Stomach (tissue), 9 donors: ENCODE data around the gene MXD4. TPM values are rescaled to one million over a fixed set of nuclear protein-coding genes. Genes with fewer than 3 reads are reported as not detected.

Source experiments
- DNase-seq, 2 donors: peaks; one replicate each; pipeline versions ENCODE4 v3.0.0 to v3.0.0-alpha.2; 2013 to 2019
- H3K27ac ChIP-seq, 5 donors: fragments of 200-600 bp in 4 of 5; sonication (generic) in 4 of 5; one replicate each; pipeline ENCODE4 v1.5.1; 2013 to 2019; ENCODE audit warnings: mild to moderate bottlenecking in 1 of 5, moderate library complexity in 1 of 5
- H3K27me3 ChIP-seq, 3 donors: fragments of 200-600 bp; sonication (generic); one replicate each; pipeline ENCODE4 v1.5.1; 2017 to 2019; ENCODE audit warnings: mixed run types in 1 of 3
- H3K36me3 ChIP-seq, 4 donors: fragments of 200-600 bp; sonication (generic); 1 replicate in 3 of 4; 2 replicates in 1 of 4; pipeline ENCODE4 v1.5.1; 2016 to 2019
- H3K4me1 ChIP-seq, 4 donors: fragments of 200-600 bp; sonication (generic); one replicate each; pipeline ENCODE4 v1.5.1; 2016 to 2019
- H3K4me3 ChIP-seq, 4 donors: fragments of 200-600 bp; sonication (generic) in 3 of 4; one replicate each; pipeline ENCODE4 v1.5.1; 2016 to 2019; ENCODE audit warnings: mild to moderate bottlenecking in 1 of 4
- H3K9me3 ChIP-seq, 4 donors: fragments of 200-600 bp; sonication (generic); one replicate each; pipeline ENCODE4 v1.5.1; 2016 to 2019
- EP300 ChIP-seq: sonication (generic); formaldehyde crosslinking; IDR thresholded peaks from one replicate; pipeline ENCODE4 v1.6.1; 2017; ENCODE audit warnings: antibody characterized with exemption
- POLR2A ChIP-seq, 4 donors: fragments of 450-650 bp; IDR thresholded peaks; one replicate each; pipeline ENCODE4 v1.6.1; 2016; ENCODE audit warnings: antibody characterized with exemption in 4 of 4, control low read depth in 2 of 4, mild to moderate bottlenecking in 1 of 4, moderate library complexity in 1 of 4
- POLR2AphosphoS5 ChIP-seq, 3 donors: sonication (generic); formaldehyde crosslinking; IDR thresholded peaks; one replicate each; pipeline ENCODE4 v1.6.1; 2016; ENCODE audit warnings: antibody characterized with exemption in 3 of 3
- WGBS, 5 donors: extraction: QIAGEN DNeasy Blood & Tissue Kit in 3 of 5; methylation state at CpG; one replicate each; pipeline versions ENCODE4 v1.1.5 to v1.1.7; 2013 to 2018; 5-methylcytosine and 5-hydroxymethylcytosine counted together
- intact Hi-C: fragments of 100-400 bp; cut with DNase I; formaldehyde crosslinking; loops from one replicate; pipeline ENCODE4 v1.15.1; 2023; ENCODE audit warnings: low total_unique reads
- polyA plus RNA-seq, 3 donors: library from polyadenylated mRNA; stranded (reverse); fragments of 200-250 nt; gene quantifications; one replicate each; pipeline ENCODE4 v1.2.3, GENCODE V29; 2013
- total RNA-seq, 5 donors: library from RNA; depleted of rRNA; stranded (reverse); fragments of >200 nt; gene quantifications; one replicate each; pipeline versions ENCODE4 v1.1.0 to v1.2.3, GENCODE V29; 2014 to 2016
- TF ChIP-seq, protein P1 (sequence below), 7 experiments: fragments of 450-650 bp in 4 of 7; fragments of 200-600 bp in 3 of 7; sonication (generic) in 3 of 7; IDR thresholded peaks; one replicate each; pipeline ENCODE4 v1.5.1; 2016 to 2019; ENCODE audit warnings: antibody characterized with exemption in 7 of 7, control low read depth in 2 of 7, mild to moderate bottlenecking in 1 of 7
- donor health status: healthy with polysubstance abuse.
- donor health status: Bipolar disorder and iron deficiency.
- donor health status: healthy.

The MXD4 gene
- total and polyA plus RNA-seq, 8 donors = 19.1 to 114 (median 46.8) TPM

DNA sequence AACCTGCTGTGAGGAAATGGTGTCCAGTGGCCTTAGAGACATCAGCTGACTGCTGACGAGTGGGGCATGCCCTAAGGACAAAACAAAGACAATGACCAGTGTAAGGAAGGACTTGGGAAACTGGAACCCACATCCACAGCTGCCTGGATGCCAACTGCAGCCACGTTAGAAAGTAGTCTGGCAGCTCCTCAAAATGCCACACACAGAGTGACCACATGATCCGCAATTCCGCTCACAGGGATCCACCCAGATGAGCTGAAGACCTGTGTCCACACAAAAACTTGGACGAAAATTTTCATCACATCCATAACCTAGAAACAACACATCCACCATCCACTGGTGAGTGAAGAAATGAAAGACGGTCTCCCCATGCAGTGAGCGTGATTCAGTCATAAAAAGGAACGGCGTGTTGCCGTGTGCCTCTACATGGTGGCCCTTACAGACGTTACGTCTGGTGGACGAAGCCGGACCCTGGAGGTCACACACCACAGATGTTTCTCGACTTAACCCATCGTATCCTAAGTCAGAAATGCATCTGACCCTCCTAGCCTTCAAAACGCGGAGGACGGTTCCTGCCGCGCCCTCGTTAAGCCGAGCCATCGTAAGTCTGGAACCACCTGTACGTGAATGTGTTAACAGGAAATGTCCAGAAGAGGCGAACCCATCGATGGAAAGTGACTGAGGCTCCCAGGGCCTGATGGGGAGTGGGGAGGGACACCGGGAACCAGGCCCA lies 40.6 kb upstream of the MXD4 start:
- DNase-seq = peak in 1 of 2 donors; percentile 11
- Histone ChIP-seq H3K36me3 (peaks cover 0 to 15% (median 11%) of the 10 kb centered on the region in 4 donors), H3K9me3 (peaks cover 0 to 4% (median 1%) of the 10 kb centered on the region in 4 donors), H3K4me3 (no peak overlapping the region), H3K27me3 (no peaks in the 10 kb centered on the region), H3K27ac (no peak overlapping the region), H3K4me1 (no peaks in the 10 kb centered on the region)
- no peak for TF ChIP-seq POLR2AphosphoS5 (IDR thresholded peaks at IDR 0.05)
- TF ChIP-seq, protein P1, sequence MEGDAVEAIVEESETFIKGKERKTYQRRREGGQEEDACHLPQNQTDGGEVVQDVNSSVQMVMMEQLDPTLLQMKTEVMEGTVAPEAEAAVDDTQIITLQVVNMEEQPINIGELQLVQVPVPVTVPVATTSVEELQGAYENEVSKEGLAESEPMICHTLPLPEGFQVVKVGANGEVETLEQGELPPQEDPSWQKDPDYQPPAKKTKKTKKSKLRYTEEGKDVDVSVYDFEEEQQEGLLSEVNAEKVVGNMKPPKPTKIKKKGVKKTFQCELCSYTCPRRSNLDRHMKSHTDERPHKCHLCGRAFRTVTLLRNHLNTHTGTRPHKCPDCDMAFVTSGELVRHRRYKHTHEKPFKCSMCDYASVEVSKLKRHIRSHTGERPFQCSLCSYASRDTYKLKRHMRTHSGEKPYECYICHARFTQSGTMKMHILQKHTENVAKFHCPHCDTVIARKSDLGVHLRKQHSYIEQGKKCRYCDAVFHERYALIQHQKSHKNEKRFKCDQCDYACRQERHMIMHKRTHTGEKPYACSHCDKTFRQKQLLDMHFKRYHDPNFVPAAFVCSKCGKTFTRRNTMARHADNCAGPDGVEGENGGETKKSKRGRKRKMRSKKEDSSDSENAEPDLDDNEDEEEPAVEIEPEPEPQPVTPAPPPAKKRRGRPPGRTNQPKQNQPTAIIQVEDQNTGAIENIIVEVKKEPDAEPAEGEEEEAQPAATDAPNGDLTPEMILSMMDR (IDR thresholded peaks at IDR 0.05) = no peak
- no peak for TF ChIP-seq EP300
- TF ChIP-seq POLR2A (IDR thresholded peaks at IDR 0.05) = no peak
- intact Hi-C loops = no loop called here
- WGBS, 5 donors = 94 to 96% (median 94%) methylated on average over 25 to 28 of the region's 28 CpGs

DNA sequence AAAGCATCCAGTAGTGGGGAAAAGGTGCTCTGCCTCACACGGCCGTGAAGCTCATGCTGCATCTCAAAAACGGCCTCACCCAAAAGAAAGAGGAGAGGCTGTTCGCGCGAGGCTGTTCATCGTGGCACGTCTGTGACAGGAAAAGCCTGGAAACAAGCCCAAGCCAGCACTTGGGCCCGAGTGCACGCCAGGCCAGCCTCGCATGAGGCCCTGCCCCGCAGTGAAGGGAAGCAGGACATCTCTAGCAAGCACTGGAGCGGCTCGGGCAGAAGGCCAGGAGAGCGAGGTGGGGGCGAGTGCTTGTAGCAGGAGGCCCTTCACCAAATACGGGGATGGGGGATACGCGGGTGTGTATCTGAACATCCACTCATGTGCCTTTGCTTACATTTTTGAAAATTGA lies 39.9 kb upstream of the MXD4 start:
- no peak for TF ChIP-seq POLR2AphosphoS5 (IDR thresholded peaks at IDR 0.05)
- no peak for TF ChIP-seq EP300
- no peak for TF ChIP-seq POLR2A (IDR thresholded peaks at IDR 0.05)
- TF ChIP-seq, protein P1 (IDR thresholded peaks at IDR 0.05) = no peak
- Histone ChIP-seq H3K9me3 (peaks cover 0 to 3% (median 1%) of the 10 kb centered on the region in 4 donors), H3K27ac (no peak overlapping the region), H3K27me3 (no peaks in the 10 kb centered on the region), H3K36me3 (peaks cover 0 to 16% (median 14%) of the 10 kb centered on the region in 4 donors), H3K4me1 (no peaks in the 10 kb centered on the region), H3K4me3 (no peak overlapping the region)
- intact Hi-C loops = no loop called here
- DNase-seq = peak; percentile 20 to 63
- WGBS, 5 donors = 70 to 86% (median 84%) methylated on average over 19 of the region's 19 CpGs

DNA sequence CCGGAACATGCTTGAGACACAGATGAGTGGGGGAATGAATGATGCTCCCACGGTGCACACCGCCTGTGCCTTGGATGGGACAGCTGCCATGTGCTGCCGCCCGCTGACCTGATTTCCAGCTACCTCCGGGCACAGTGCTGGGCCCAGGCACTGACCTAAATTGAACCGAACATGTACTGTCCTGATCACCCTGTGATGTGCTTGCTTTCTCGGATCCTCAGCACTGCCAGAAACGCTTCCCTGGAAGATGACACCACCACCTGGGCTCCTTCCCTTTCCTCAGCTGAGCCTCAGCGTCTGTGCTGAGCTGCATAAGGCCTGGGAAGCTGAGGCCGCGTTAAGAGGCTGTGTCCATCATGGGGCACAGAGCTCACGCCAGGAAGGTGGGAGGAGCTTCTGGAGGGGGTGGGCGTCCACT lies 39.3 kb upstream of the MXD4 start:
- intact Hi-C loops = no loop called here
- peaks cover 0 to 3% (median 0%) of the 10 kb centered on the region in 4 donors for H3K9me3 ChIP-seq
- TF ChIP-seq EP300 (no peak), POLR2A (IDR thresholded peaks at IDR 0.05) (no peak), POLR2AphosphoS5 (IDR thresholded peaks at IDR 0.05) (no peak)
- TF ChIP-seq, protein P1 (IDR thresholded peaks at IDR 0.05) = no peak
- H3K4me3 ChIP-seq = no peak overlapping the region
- H3K36me3 ChIP-seq = peaks cover 0 to 16% (median 14%) of the 10 kb centered on the region in 4 donors
- DNase-seq = peak in 1 of 2 donors; percentile 22
- no peak overlapping the region for H3K27ac ChIP-seq
- H3K27me3 ChIP-seq = no peaks in the 10 kb centered on the region
- no peaks in the 10 kb centered on the region for H3K4me1 ChIP-seq
- 84 to 87% (median 86%) methylated on average over 12 to 14 of the region's 14 CpGs for WGBS, 5 donors

DNA sequence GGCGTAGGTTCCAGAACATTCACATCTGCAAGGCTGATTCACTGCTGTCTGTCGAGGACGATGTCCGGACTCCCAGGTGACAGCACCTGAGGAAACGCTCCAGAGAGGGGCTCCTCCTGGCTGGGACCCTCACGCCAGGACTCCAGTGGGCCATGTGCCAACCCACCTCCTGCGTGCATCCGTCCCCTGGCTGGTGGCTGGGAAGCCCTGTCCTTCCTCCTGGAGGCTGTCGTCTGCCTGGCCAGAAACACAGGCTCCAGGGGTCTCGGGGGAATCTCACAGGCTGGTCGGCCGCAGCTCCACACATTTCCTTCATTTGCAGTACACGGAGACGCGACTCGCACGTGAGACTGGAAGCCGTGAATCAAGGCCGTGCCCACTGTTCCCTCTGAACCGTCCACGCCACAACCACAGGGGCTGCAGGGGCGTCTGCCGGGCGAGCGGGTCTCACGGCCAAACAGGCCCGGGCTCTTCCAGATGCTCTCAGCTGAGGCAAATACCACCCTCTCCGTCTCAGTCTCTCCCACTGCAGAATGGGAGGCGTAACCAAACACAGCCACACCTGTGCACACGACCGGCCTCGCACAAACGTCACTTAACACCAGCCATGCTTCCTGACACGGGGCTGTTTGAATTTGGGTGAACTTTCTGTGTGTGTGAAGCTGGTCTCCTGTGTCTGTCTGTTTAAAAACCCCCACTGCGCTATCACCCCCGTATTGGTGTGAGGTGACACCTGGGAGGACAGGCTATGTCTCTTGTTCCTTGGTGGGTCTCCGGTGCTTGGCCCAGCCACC lies 38.7 kb upstream of the MXD4 start:
- intact Hi-C loops = no loop called here
- WGBS, 5 donors = 76 to 87% (median 84%) methylated on average over 32 to 37 of the region's 37 CpGs

More for the DNA sequence above, 38.7 kb upstream of the MXD4 start:
- no peaks in the 10 kb centered on the region for H3K27me3 ChIP-seq
- TF ChIP-seq POLR2AphosphoS5 (IDR thresholded peaks at IDR 0.05) (no peak), EP300 (no peak), POLR2A (IDR thresholded peaks at IDR 0.05) (no peak)
- TF ChIP-seq, protein P1 (IDR thresholded peaks at IDR 0.05) = no peak
- peaks cover 0 to 3% (median 0%) of the 10 kb centered on the region in 4 donors for H3K9me3 ChIP-seq
- no peak overlapping the region for H3K27ac ChIP-seq
- H3K36me3 ChIP-seq = peaks cover 0 to 16% (median 14%) of the 10 kb centered on the region in 4 donors
- no peak overlapping the region for H3K4me3 ChIP-seq
- DNase-seq = peak; percentile 22 to 61
- no peaks in the 10 kb centered on the region for H3K4me1 ChIP-seq
